GM18870 (cell line): ENCODE results near the gene HERPUD2.

ENCODE experiments used
- ATAC-seq: cut with Tn5 transposase; IDR thresholded peaks from one replicate; pipeline ENCODE4 v1.9.1; 2021; ENCODE audit warnings: moderate library complexity; ENCODE audit not compliant: unreplicated experiment

Gene HERPUD2, protein sequence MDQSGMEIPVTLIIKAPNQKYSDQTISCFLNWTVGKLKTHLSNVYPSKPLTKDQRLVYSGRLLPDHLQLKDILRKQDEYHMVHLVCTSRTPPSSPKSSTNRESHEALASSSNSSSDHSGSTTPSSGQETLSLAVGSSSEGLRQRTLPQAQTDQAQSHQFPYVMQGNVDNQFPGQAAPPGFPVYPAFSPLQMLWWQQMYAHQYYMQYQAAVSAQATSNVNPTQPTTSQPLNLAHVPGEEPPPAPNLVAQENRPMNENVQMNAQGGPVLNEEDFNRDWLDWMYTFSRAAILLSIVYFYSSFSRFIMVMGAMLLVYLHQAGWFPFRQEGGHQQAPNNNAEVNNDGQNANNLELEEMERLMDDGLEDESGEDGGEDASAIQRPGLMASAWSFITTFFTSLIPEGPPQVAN

GRCh38 chr7:35694784-35695472 lies at the start of gene HERPUD2:
TSS of gene HERPUD2 (minus strand) at chr7:35695135. CDS start at chr7:35694330, 805 bp downstream.
- ATAC-seq, result peak; percentile 71

- no peak for ATAC-seq
Measured at GRCh38 chr7:35738889-35739288, 44.0 kb upstream of the HERPUD2 start.

DNA sequence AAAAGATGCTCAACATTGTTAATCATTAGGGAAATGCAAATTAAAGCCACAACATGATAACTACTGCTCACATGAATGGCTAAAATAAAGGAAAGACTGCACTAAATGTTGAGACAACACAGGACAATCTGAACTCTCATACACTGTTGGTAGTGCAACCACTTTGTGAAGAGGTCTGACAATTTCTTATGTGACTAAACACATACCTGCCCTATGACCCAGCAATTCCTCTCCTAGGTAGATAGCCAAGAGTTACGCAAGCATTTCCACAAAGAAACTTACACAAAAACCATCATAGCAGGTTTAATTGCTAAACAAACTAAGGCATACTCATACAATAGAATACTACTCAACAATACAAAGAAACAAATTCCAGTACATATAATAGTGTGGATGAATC lies 41.8 kb upstream of the HERPUD2 start:
- no peak for ATAC-seq

GRCh38 chr7:35735396-35735795 lies 40.5 kb upstream of the HERPUD2 start:
- no peak for ATAC-seq

- no peak for ATAC-seq
Measured at GRCh38 chr7:35734001-35734483, 39.1 kb upstream of the HERPUD2 start.

DNA sequence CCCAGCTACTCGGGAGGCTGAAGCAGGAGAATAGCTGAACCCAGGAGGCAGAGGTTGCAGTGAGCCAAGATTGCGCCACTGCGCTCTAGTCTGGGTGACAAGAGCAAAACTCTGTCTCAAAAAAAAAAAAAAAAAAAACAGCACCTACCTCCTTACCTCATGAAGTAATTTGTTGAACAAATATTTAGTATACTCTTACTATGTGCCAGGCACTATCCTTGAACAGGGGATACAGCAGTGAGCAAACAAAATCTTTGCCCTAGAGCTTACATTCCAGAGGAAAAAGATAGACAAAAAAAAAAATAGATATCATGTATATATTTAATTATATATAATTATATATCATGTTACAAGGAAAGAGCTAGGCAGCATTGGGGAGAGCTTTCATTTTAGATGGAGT lies 36.4 kb upstream of the HERPUD2 start:
- ATAC-seq, result no peak

DNA sequence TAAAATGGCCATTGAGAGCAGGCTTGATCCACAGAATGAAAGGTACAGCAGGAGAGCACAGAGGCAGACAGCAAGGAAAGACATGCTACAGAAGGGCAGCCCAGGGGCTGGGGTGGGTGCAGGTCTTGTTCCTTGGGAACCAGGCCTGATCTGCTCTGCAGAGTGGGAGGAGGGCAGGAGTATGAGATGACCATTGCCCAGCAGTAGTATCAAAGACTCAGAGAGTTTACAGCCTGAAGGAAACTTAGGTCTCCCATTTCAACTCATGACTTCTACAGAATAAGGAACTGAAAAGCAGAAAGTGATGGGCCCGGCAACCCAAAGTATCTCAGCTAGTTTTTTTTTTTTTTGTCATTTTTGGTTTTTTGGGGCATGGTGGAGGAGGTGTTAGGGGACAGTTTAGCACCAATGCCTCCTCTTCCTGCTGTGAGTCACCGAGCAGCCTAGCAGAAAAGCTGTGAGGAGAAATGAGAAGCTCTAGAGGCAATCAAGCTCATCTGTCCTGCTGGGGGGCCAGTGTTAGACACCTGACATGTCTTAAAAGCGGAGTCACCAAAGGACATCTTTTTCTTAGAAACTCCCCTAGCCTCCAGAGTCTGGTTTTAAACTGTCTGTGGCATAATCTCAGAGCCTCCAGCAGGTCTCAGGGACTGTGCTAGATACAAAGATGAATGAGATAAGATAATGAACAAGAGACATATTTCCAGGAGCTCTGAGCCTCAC lies 34.3 kb upstream of the HERPUD2 start:
- peak; percentile 40 for ATAC-seq

- no peak for ATAC-seq
Measured at GRCh38 chr7:35728412-35729060, 33.6 kb upstream of the HERPUD2 start.

DNA sequence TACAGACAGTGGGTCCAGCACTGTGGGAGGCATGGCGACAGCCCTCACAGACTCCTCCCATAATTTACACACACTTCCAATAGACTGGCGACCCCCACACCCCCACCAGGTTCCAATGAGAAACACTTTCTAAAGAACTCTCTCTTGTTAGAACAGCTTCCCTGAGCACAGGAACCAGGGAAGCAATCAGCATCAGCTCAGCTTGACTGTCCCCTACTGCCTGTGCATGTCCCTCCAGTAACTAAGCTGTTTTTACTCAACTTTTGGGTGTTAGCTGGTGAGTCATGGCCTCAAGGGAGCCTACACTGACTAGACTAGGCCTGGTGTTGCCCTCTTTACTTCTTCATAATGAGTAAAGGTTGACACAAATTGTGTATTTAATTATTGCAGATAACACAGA lies 32.6 kb upstream of the HERPUD2 start:
- peak; percentile 14 for ATAC-seq

GRCh38 chr7:35726654-35727053 lies 31.7 kb upstream of the HERPUD2 start:
- no peak for ATAC-seq

DNA sequence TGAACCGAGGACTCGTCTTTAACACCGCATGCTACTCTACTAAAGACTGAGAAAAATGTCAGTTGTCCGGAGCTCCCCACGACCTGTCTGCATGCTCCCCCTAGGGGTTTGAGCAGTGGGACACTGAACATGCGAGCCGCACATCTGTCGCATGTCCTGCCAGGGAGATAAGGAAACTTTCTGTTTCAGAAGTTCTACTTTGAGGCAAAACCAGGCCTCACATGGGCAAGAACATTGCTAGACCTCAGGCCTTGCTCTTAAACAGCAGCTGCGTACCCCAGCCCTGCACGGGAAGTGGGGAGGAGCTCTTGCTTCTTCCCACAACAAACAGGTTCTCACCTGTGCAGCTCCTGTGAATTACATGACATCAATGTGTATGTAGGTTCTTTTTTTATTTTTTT lies 30.3 kb upstream of the HERPUD2 start:
- ATAC-seq, result peak; percentile 40

DNA sequence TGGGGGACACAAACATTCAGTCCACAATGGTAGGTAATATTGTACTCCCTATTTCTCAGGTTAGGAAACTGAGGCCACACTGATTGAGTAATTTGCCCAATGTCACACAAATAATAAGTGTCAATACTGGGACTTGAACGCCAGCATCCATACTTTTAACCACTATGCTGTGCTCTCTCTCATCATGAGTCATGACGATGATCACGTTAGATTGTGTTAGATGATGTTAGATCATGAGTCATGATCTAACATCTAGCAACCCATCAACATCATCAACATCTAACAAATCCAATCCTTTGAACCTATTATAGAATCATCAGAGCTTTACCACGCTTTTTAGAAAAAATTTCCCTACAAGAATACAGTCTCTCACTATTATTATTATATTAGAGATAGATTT lies 28.1 kb upstream of the HERPUD2 start:
- no peak for ATAC-seq

GRCh38 chr7:35722054-35722849 lies 27.3 kb upstream of the HERPUD2 start:
- peak; percentile 37 for ATAC-seq

DNA sequence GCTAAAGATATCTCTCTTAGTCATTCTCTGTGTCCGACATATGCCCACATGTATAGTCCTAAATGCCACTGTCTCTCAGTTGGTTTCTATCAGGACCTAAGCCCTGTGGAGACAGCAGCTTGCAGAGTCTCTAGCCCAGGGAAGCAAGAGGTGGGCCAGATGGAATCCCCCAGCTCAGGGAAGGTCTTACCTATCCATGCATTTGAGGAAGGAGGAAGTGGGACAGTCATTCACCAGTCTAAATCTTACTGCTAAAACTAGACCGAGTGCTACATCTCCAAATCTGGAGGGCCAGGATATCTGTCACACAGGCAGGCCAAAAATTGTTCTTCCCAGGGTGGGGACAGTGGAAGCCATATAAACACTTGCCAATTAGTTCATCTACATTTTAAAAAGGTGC lies 26.4 kb upstream of the HERPUD2 start:
- ATAC-seq, result no peak

DNA sequence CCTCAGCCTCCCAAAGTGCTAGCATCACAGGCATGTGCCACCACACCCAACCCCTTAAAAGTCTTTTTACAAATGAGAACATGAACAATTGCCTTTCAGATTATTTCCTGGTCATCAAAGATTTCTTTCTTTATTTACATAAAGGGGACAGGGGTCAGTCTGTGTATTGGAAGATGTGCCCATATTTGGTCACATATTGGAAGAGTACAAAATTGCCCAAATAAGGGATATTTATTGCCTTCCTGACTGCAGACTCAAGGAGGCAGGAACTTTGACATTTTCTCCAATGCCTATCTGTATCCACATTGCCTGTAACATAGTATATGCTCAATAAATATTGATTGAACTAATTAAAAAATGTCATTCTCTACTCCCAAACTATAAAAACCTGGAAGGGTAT lies 25.9 kb upstream of the HERPUD2 start:
- no peak for ATAC-seq

GRCh38 chr7:35720032-35720431 lies 25.1 kb upstream of the HERPUD2 start:
- ATAC-seq, result no peak

GRCh38 chr7:35718047-35718446 lies 23.1 kb upstream of the HERPUD2 start:
- ATAC-seq, result no peak

GRCh38 chr7:35717516-35717915 lies 22.6 kb upstream of the HERPUD2 start:
- ATAC-seq, result no peak

GRCh38 chr7:35717013-35717412 lies 22.1 kb upstream of the HERPUD2 start:
- ATAC-seq, result no peak
